Measurements from ENCODE around the gene TMPRSS11A. TPM values are rescaled to one million over a fixed set of nuclear protein-coding genes. Genes with fewer than 3 reads are reported as not detected.

TMPRSS11A gene
- total RNA-seq, 1 donor from 2014 or later, result 1.8 TPM

Other genes starting within 250 kb of the TMPRSS11A start
- gene GNRHR, start 209.1 kb downstream of the TMPRSS11A start, total RNA-seq, result not detected in 3 replicates
- gene TMPRSS11D, start 79.5 kb downstream of the TMPRSS11A start, total RNA-seq, result not detected in 3 replicates
- gene TMPRSS11F, start 166.4 kb upstream of the TMPRSS11A start, total RNA-seq, result 0.86 to 1.1 TPM (median 0.95 TPM) in 3 replicates